Neuronal stem cell (in vitro differentiated cells): ENCODE results near the gene IMPG2.
"Not testable (repeated sequence)": the region's sequence is repeated elsewhere in the genome, so short reads cannot be mapped to it uniquely, and the experiment has no call there.

Source experiments
- DNase-seq: peaks from one replicate; pipeline ENCODE4 v3.0.0-alpha.2; 2013; ENCODE audit warnings: low spot score
- H2AFZ ChIP-seq: one replicate; pipeline ENCODE4 v1.6.1; 2013; ENCODE audit warnings: mild to moderate bottlenecking, low read length, inconsistent platforms
- H2AK5ac ChIP-seq: 2 replicates; pipeline ENCODE4 v1.6.1; 2013; ENCODE audit warnings: low read depth, mild to moderate bottlenecking, inconsistent platforms, low read length, moderate library complexity, mixed read lengths
- H2BK120ac ChIP-seq: 2 replicates; pipeline ENCODE4 v1.6.1; 2013; ENCODE audit warnings: low read depth, mild to moderate bottlenecking, inconsistent platforms, low read length, moderate library complexity, mixed read lengths
- H2BK12ac ChIP-seq: one replicate; pipeline ENCODE4 v1.6.1; 2013; ENCODE audit warnings: low read length, inconsistent platforms
- H2BK15ac ChIP-seq: 2 replicates; pipeline ENCODE4 v1.6.1; 2013; ENCODE audit warnings: mild to moderate bottlenecking, low read length, inconsistent platforms, mixed read lengths
- H2BK5ac ChIP-seq: one replicate; pipeline ENCODE4 v1.6.1; 2013; ENCODE audit warnings: inconsistent platforms, mild to moderate bottlenecking, low read length, moderate library complexity
- H3K14ac ChIP-seq: one replicate; pipeline ENCODE4 v1.6.1; 2013; ENCODE audit warnings: low read length, inconsistent platforms
- H3K18ac ChIP-seq: 2 replicates; pipeline ENCODE4 v1.6.1; 2013; ENCODE audit warnings: low read length, inconsistent platforms
- H3K23ac ChIP-seq: 2 replicates; pipeline ENCODE4 v1.6.1; 2013; ENCODE audit warnings: low read depth, mild to moderate bottlenecking, mixed read lengths, low read length, inconsistent platforms; ENCODE audit not compliant: poor library complexity
- H3K27ac ChIP-seq: replicated peaks from 3 replicates; pipeline ENCODE4 v1.5.1; 2013; ENCODE audit warnings: low read length, inconsistent platforms
- H3K27me3 ChIP-seq, 3 experiments: 2 replicates each; pipeline ENCODE4 v1.6.1; 2013; ENCODE audit warnings: low read length in 3 of 3, mild to moderate bottlenecking in 2 of 3, inconsistent platforms in 1 of 3, low read depth in 1 of 3, mixed read lengths in 1 of 3, moderate library complexity in 1 of 3; ENCODE audit not compliant: control insufficient read depth in 3 of 3, insufficient read depth in 3 of 3
- H3K36me3 ChIP-seq, 2 donors: replicated peaks in 1 of 2; 2 replicates each; pipeline ENCODE4 v1.6.1; 2013; ENCODE audit warnings: low read length in 2 of 2; ENCODE audit not compliant: control insufficient read depth in 2 of 2, insufficient read depth in 2 of 2
- H3K4ac ChIP-seq: 2 replicates; pipeline ENCODE4 v1.6.1; 2013; ENCODE audit warnings: inconsistent platforms, mild to moderate bottlenecking, low read length, moderate library complexity
- H3K4me1 ChIP-seq, 2 donors: 1 replicate in 1 of 2; 2 replicates in 1 of 2; pipeline ENCODE4 v1.6.1; 2013; ENCODE audit warnings: low read length in 2 of 2, low read depth in 1 of 2; ENCODE audit not compliant: control insufficient read depth in 2 of 2, insufficient read depth in 1 of 2
- H3K4me2 ChIP-seq: one replicate; pipeline ENCODE4 v1.6.1; 2013; ENCODE audit warnings: mild to moderate bottlenecking, low read length, inconsistent platforms; ENCODE audit not compliant: insufficient read depth, poor library complexity, severe bottlenecking
- H3K4me3 ChIP-seq, 2 donors: 2 replicates each; pipeline ENCODE4 v1.5.1; 2013; ENCODE audit warnings: low read length in 2 of 2, mild to moderate bottlenecking in 2 of 2, inconsistent platforms in 1 of 2, moderate library complexity in 1 of 2
- H3K79me1 ChIP-seq: one replicate; pipeline ENCODE4 v1.6.1; 2013; ENCODE audit warnings: low read depth, mild to moderate bottlenecking, inconsistent platforms, low read length, moderate library complexity
- H3K9ac ChIP-seq: one replicate; pipeline ENCODE4 v1.6.1; 2013; ENCODE audit warnings: mild to moderate bottlenecking, low read depth, low read length, inconsistent platforms; ENCODE audit not compliant: poor library complexity
- H3K9me3 ChIP-seq, 2 donors: replicated peaks in 1 of 2; 2 replicates each; pipeline versions ENCODE3 to v1.6.1; 2013; ENCODE audit warnings: low read length in 2 of 2, mild to moderate bottlenecking in 2 of 2, inconsistent platforms in 1 of 2, low read depth in 1 of 2, mixed read lengths in 1 of 2, moderate library complexity in 1 of 2; ENCODE audit not compliant: control insufficient read depth in 2 of 2, insufficient read depth in 1 of 2
- H4K8ac ChIP-seq: one replicate; pipeline ENCODE4 v1.6.1; 2013; ENCODE audit warnings: low read depth, mild to moderate bottlenecking, inconsistent platforms, low read length, moderate library complexity
- H4K91ac ChIP-seq: one replicate; pipeline ENCODE4 v1.6.1; 2013; ENCODE audit warnings: low read length, low read depth, mild to moderate bottlenecking, inconsistent platforms; ENCODE audit not compliant: poor library complexity
- whole genome bisulfite sequencing, 2 donors: extraction: QIAGEN DNeasy Blood & Tissue Kit; methylation state at CpG; one replicate each; pipeline ENCODE4 v1.1.7; 2013; ENCODE audit warnings: missing lambda C conversion rate in 2 of 2, mixed read lengths in 1 of 2; ENCODE audit not compliant: insufficient read length in 2 of 2, insufficient replicate concordance in 1 of 2; ENCODE audit errors: extremely low coverage in 2 of 2; 5-methylcytosine and 5-hydroxymethylcytosine counted together

The IMPG2 gene

DNA sequence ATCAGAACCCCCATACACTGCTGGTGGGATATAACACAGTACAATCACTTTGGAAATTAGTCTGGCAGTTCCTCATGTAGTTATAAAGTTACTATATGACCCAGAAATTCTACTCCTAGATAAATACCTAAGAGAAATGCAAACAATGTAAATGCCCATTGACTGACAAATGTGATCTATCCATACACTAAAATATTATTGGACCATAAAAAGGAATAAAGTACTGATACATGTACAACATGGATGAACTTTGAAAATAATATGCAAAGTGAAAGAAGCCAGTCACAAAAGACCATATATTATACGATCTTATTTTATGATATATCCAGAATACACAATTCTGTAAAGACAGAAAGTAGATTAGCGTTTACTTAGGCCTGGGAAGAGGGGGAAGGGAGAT, 7.8 kb downstream of the IMPG2 start:
- no peak overlapping the region for H4K8ac ChIP-seq
- no peaks in the 10 kb centered on the region for H3K36me3 ChIP-seq
- H2BK5ac ChIP-seq, result no peak overlapping the region
- H2BK120ac ChIP-seq, result no peak overlapping the region
- H3K4me3 ChIP-seq, result no peak overlapping the region
- H3K9me3 ChIP-seq, result peaks cover 4 to 8% of the 10 kb centered on the region in 2 donors
- no peaks in the 10 kb centered on the region for H3K4me1 ChIP-seq
- no peak overlapping the region for H2BK12ac ChIP-seq
- no peak overlapping the region for H2AK5ac ChIP-seq
- H3K9ac ChIP-seq, result no peak overlapping the region
- WGBS, 2 donors, result no CpG with 5 or more reads among the region's 2 CpGs
- DNase-seq, result no peak
- no peak overlapping the region for H2AFZ ChIP-seq
- H3K18ac ChIP-seq, result no peak overlapping the region
- no peak overlapping the region for H3K4me2 ChIP-seq
- H4K91ac ChIP-seq, result no peak overlapping the region
- H3K4ac ChIP-seq, result no peak overlapping the region
- H3K27me3 ChIP-seq, result no peaks in the 10 kb centered on the region
- no peak overlapping the region for H3K14ac ChIP-seq
- H3K23ac ChIP-seq, result no peak overlapping the region
- no peak overlapping the region for H2BK15ac ChIP-seq
- no peak overlapping the region for H3K27ac ChIP-seq
- no peaks in the 10 kb centered on the region for H3K79me1 ChIP-seq

DNA sequence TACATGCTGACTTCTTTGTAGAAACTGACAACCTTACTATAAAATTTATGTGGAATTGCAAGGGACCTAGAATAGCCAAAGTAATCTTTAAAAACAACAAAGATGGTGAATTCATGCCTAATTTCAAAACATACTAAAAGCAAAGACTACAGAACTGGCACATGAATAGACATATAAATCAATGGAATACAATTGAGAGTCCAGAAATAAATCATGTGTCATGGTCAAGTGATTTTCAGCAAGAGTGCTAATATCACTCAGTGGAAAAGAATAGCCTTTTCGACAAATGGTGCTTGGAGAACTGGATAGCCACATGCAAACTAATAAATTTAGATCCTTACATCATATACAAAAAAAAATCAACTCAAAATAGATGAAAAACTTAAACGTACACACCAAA, 8.7 kb downstream of the IMPG2 start:
- H2BK120ac ChIP-seq, result no peak overlapping the region
- H2BK15ac ChIP-seq, result no peak overlapping the region
- H3K27me3 ChIP-seq, result no peaks in the 10 kb centered on the region
- DNase-seq, result no peak
- no peak overlapping the region for H2AK5ac ChIP-seq
- no peak overlapping the region for H3K4me3 ChIP-seq
- no peaks in the 10 kb centered on the region for H3K4me1 ChIP-seq
- no peak overlapping the region for H2BK12ac ChIP-seq
- no peak overlapping the region for H2BK5ac ChIP-seq
- peaks cover 4 to 8% of the 10 kb centered on the region in 2 donors for H3K9me3 ChIP-seq
- no peaks in the 10 kb centered on the region for H3K36me3 ChIP-seq
- H3K27ac ChIP-seq, result no peak overlapping the region
- H3K14ac ChIP-seq, result no peak overlapping the region
- H3K4me2 ChIP-seq, result no peak overlapping the region
- no peaks in the 10 kb centered on the region for H3K79me1 ChIP-seq
- H4K8ac ChIP-seq, result no peak overlapping the region
- no CpG with 5 or more reads among the region's 2 CpGs for WGBS, 2 donors
- H2AFZ ChIP-seq, result no peak overlapping the region
- H4K91ac ChIP-seq, result no peak overlapping the region
- H3K23ac ChIP-seq, result no peak overlapping the region
- no peak overlapping the region for H3K4ac ChIP-seq
- H3K18ac ChIP-seq, result no peak overlapping the region
- no peak overlapping the region for H3K9ac ChIP-seq

DNA sequence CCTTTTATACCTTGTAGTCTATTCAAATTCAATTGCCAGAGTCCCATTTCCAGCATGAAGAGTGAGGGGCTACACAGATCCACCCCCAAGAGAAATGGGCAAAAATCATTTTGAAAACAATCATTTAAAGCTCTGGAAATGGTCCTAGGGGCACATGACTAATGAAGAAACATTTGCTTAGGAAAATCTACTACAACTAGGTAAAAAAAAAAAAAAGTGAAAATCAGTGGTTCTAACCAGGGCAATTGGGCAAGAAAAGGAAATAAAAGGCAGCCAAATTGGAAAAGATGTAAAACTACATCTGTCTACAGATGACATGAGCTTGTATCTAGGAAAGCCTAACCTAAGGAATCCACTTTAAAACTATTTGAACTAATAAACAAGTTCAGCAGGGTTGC, 9.4 kb downstream of the IMPG2 start:
- Histone ChIP-seq H2BK120ac (no peak overlapping the region), H3K4me2 (no peak overlapping the region), H3K18ac (no peak overlapping the region), H3K23ac (no peak overlapping the region), H3K27me3 (no peaks in the 10 kb centered on the region), H3K9ac (no peak overlapping the region), H3K36me3 (no peaks in the 10 kb centered on the region), H3K14ac (no peak overlapping the region), H2BK15ac (no peak overlapping the region), H3K4ac (no peak overlapping the region), H3K4me3 (no peak overlapping the region), H4K91ac (no peak overlapping the region), H3K4me1 (no peaks in the 10 kb centered on the region), H4K8ac (no peak overlapping the region), H3K27ac (no peak overlapping the region), H2AK5ac (no peak overlapping the region), H3K79me1 (no peaks in the 10 kb centered on the region), H2AFZ (no peak overlapping the region), H2BK12ac (no peak overlapping the region), H3K9me3 (peaks cover 4 to 8% of the 10 kb centered on the region in 2 donors), H2BK5ac (no peak overlapping the region)
- no peak for DNase-seq

- not testable (repeated sequence) for H3K4ac ChIP-seq, DNase-seq, H3K27me3 ChIP-seq, H2AK5ac ChIP-seq, H3K23ac ChIP-seq, H3K36me3 ChIP-seq, H3K14ac ChIP-seq, H3K9me3 ChIP-seq, H3K18ac ChIP-seq, H2BK15ac ChIP-seq, H2AFZ ChIP-seq, H3K4me1 ChIP-seq, H2BK5ac ChIP-seq, H2BK12ac ChIP-seq, H3K27ac ChIP-seq, H2BK120ac ChIP-seq, H4K8ac ChIP-seq, H3K9ac ChIP-seq, H3K79me1 ChIP-seq, H3K4me2 ChIP-seq, H4K91ac ChIP-seq
- H3K4me3 ChIP-seq, result peak overlapping the region in 1 of 2 donors; percentile 47
Measured at GRCh38 chr3:101308147-101308772, 12.1 kb downstream of the IMPG2 start.
